H1 (cell line): Measurements from ENCODE around the gene APBA2. TPM values are rescaled to one million over a fixed set of nuclear protein-coding genes. Genes with fewer than 3 reads are reported as not detected.

Experiments used
- MAFK ChIP-seq: IDR thresholded peaks from 2 replicates; pipeline ENCODE4 v1.6.1; 2012; ENCODE audit warnings: low read depth, mild to moderate bottlenecking, improper control_type of control experiment, low read length
- polyA plus RNA-seq, 7 experiments: library from polyadenylated mRNA; depleted of rRNA in 3 of 7; stranded (reverse) in 5 of 7; unstranded in 2 of 7; fragments of >200 nt in 5 of 7; fragments of 200-250 nt in 2 of 7; gene quantifications; 1 replicate in 5 of 7; 2 replicates in 1 of 7; 4 replicates in 1 of 7; pipeline versions ENCODE4 v1.2.1 to v1.2.3, GENCODE V29; 2011 to 2013; ENCODE audit warnings: missing spikeins in 2 of 7, mixed read lengths in 2 of 7
- total RNA-seq: library from RNA; stranded (reverse); fragmentation: NEBNext Ultra II Directional; extraction: Animal tissue kit (Norgen Biotek cat#: 25700); gene quantifications from 2 replicates; pipeline ENCODE4 v1.2.1, GENCODE V29; 2021

Gene APBA2
- total and polyA plus RNA-seq, 2 of the 8 experiments (the other 6 are each of a cell fraction or from before 2014, with no cell fraction given) = 15.5 to 19.0 TPM

DNA sequence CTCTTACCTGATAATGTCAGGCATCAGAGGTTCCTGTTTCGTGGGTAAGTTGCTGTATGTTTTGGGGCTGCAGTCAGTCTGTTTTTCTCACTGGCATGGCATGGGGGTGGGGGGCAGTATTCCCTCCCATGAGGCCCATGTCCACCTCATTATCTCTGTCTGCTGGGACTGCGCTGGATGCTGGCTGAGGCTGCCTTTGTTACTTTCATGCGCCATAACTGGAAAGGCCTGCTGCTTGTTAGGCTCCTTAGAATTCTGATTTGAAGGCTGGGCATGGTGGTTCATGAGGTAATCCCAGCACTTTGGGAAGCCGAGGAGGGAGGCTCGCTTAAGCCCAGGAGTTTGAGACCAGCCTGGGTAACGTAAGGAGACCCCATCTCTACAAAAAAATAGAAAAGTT lies 9.8 kb downstream of the APBA2 start (continued):
- TF ChIP-seq MAFK = no peak
